ENCODE data around the gene GCDH.

Gene GCDH

DNA sequence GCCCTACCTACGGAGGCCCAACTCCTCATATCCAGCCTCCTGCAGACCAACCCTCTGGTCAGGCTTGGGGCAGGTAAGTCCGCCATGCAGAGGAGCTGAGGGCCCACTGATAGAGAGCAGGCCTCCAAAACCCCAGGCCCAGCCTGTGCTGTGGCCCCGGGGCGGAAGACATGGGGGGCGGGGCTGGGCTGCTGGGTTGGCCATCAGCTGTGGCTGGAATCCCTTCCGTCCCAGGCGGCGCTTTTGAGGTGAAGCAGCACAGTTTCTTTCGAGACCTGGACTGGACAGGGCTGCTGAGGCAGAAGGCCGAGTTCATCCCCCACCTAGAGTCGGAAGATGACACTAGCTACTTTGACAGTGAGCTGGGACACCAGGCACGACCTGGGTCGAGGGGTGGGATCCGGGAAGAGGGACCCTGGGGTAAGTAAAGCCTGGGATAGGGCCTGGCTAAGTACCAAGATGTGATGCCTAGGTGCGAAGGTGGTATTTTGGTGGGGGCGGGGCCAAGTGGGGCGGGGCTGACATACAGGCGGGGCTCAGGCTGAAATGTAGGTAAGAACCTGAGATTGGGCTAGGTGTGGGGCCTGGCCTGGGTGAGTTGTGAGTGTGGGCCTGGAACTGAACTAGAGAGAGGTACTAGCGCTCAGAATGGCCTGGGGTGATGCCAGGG lies 25.1 kb upstream of the GCDH start:
- TF ChIP-seq POLR2A (IDR thresholded peaks at IDR 0.05; ENCODE audit: low read length) (no peak), GATA1 (IDR thresholded peaks at IDR 0.05; ENCODE audit: low read depth, low read length) (no peak)
- no peak for DNase-seq

DNA sequence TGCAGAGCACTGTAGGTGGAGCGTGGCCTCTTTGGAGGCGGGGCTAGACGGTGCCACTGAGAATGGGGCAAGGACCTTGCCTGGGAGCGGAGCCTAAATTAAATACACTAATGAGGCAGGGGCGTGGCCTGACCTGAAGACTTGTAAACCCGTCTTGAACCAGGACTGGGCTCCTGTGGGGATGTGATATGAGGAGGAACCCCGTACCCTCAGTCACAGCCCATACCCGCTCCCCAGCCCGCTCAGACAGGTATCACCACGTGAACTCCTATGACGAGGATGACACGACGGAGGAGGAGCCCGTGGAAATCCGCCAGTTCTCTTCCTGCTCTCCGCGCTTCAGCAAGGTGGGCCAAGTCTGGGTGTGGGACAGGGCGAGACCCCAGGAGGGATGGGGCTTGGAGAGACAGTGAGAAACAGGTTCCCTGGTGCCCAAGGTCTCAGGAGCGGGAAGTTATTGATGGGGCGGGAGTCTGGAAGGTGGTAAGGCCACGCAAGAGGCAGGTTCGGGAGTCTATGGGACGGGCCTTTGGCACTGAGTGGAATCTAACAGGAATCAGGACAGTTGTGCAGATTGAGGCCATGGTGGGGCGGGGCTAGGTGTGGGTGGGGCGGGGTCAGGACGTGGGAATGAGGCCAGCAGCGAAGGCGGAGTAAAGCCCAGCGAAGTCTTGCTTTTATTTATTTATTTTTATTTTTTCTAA lies 24.4 kb upstream of the GCDH start:
- no peak for DNase-seq
- TF ChIP-seq POLR2A (IDR thresholded peaks at IDR 0.05; ENCODE audit: low read length), result no peak
- no peak for TF ChIP-seq GATA1 (IDR thresholded peaks at IDR 0.05; ENCODE audit: low read depth, low read length)

DNA sequence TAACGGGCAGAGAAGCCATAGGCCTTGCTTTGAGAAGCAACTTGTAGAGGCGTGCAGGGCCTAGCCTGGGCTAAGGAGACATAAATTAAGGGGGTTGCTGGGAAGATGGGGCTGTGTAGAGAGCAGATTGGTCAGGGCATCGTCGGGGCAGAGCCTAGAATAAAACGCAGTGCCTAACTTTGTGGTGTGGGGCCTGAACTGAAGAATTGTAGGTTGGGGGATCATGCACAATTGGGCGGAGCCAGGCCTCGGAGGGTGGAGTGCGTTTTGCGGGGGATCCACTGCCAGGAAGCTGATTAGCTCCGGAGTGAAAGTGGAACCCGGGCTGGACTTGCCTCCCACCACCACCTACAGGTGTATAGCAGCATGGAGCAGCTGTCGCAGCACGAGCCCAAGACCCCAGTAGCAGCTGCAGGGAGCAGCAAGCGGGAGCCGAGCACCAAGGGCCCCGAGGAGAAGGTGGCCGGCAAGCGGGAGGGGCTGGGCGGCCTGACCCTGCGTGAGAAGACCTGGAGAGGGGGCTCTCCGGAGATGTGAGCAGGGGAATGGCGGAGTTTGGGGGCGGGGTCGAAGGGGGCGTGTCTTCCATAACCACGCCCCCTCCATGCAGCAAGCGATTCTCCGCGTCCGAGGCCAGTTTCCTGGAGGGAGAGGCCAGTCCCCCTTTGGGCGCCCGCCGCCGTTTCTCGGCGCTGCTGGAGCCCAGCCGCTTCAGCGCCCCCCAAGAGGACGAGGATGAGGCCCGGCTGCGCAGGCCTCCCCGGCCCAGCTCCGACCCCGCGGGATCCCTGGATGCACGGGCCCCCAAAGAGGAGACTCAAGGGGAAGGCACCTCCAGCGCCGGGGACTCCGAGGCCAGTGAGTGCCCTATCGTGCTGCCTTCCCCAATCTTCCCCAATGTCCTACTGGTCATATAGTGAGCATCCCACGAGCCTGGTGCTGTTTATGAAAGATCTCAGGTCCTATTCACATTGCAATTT lies 23.6 kb upstream of the GCDH start:
- peak; percentile 82 to 86 for DNase-seq
- no peak for TF ChIP-seq GATA1 (IDR thresholded peaks at IDR 0.05; ENCODE audit: low read depth, low read length)
- TF ChIP-seq POLR2A (IDR thresholded peaks at IDR 0.05; ENCODE audit: low read length), result no peak

DNA sequence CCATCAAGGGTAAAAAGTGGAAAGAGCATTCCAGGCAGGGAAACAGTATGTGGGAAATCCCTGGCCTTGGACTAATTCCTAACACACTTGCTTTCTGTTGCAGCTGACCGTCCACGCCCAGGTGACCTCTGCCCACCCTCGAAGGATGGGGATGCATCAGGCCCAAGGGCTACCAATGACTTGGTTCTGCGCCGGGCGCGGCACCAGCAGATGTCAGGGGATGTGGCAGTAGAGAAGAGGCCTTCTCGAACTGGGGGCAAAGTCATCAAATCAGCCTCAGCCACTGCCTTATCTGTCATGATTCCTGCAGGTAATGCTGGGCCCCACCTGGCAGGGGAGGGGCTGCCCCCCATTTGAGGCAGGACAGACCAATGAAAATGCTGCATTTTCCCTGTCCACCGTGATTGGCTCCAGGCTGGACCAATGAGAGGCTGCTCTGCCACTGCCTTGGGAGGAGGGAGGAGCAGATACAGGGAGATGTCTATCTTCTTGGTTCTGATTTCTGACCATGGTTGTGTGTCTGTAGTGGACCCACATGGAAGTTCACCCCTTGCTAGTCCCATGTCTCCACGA lies 22.3 kb upstream of the GCDH start:
- peak; percentile 38 to 49 for DNase-seq
- TF ChIP-seq GATA1 (IDR thresholded peaks at IDR 0.05; ENCODE audit: low read depth, low read length) (no peak), POLR2A (IDR thresholded peaks at IDR 0.05; ENCODE audit: low read length) (no peak)

DNA sequence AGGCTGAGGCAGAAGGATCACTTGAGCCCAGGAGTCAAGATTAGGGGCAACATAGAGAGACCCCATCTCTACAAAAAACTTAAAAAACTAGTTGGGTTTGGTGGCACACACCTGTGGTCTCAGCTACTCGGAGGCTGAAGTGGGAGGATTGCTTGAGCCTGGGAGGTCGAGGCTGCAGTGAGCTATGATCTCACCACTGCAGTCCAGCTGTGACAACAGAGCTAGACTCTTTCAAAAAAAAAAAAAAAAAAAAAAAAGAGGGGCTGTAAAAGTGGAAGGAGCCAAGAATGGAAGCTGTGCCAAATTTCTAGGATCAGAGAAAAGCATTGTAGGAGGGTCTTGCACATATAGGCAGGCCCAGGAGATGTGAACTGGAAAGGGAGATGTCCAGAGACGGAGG lies 19.3 kb upstream of the GCDH start:
- DNase-seq, result no peak
- TF ChIP-seq POLR2A (IDR thresholded peaks at IDR 0.05; ENCODE audit: low read length), result no peak
- TF ChIP-seq GATA1 (IDR thresholded peaks at IDR 0.05; ENCODE audit: low read depth, low read length), result no peak

- peak; percentile 34 to 41 for DNase-seq
- no peak for TF ChIP-seq GATA1 (IDR thresholded peaks at IDR 0.05; ENCODE audit: low read depth, low read length)
- TF ChIP-seq POLR2A (IDR thresholded peaks at IDR 0.05; ENCODE audit: low read length), result no peak
These were observed 18.7 kb upstream of the GCDH start for GRCh38 chr19:12872255-12872654.

DNA sequence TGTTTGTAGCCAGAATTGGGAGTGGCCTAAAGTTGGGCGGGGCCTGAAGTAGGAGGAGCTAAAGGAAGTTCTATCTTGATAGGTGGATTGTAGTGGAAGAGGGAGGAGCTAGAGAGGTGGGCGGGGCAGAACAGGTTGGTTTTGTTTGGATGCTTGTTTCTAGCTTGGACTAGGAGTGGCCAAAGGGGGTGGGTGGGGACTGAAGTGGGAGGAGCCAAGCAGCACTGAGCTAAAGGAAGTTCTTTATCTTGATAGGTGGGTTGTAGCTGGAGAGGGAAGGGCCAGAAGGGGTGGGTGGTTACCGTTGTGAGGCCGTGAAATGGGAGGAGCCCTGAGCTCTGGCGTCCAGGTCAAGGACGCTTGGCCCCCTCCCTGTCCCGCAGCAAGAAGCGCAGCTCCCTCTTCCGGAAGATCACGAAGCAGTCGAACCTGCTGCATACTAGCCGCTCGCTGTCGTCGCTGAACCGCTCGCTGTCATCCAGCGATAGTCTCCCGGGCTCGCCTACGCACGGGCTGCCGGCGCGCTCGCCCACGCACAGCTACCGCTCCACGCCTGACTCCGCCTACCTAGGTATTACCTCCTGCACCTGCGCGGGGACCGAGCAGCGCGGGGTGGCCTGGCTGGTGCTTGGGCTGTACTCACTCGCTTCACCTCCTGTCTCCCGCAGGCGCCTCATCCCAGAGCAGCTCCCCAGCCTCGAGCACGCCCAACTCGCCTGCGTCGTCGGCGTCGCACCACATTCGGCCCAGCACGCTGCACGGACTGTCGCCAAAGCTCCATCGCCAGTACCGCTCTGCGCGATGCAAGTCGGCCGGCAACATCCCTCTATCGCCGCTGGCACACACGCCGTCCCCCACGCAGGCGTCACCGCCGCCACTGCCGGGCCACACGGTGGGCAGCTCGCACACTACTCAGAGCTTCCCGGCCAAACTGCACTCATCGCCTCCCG lies 17.7 kb upstream of the GCDH start:
- DNase-seq, result peak; percentile 89
- TF ChIP-seq POLR2A (IDR thresholded peaks at IDR 0.05; ENCODE audit: low read length) (no peak), GATA1 (IDR thresholded peaks at IDR 0.05; ENCODE audit: low read depth, low read length) (no peak)

DNA sequence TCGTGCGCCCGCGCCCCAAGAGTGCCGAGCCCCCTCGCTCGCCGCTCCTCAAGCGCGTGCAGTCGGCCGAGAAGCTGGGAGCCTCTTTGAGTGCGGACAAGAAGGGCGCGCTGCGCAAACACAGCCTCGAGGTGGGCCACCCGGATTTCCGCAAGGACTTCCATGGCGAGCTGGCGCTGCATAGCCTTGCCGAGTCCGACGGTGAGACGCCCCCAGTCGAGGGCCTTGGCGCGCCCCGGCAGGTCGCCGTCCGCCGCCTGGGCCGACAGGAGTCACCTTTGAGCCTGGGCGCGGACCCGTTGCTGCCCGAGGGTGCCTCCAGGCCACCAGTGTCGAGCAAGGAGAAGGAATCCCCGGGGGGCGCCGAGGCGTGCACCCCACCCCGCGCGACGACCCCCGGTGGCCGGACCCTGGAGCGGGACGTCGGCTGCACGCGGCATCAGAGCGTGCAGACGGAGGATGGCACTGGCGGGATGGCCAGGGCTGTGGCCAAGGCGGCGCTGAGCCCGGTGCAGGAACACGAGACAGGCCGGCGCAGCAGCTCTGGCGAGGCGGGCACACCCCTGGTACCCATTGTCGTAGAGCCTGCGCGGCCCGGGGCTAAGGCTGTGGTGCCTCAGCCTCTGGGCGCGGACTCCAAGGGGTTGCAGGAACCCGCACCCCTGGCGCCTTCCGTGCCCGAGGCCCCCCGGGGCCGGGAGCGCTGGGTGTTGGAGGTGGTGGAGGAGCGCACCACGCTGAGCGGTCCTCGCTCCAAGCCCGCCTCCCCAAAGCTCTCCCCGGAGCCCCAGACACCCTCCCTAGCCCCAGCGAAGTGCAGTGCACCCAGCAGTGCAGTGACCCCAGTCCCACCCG lies 16.8 kb upstream of the GCDH start:
- TF ChIP-seq POLR2A (IDR thresholded peaks at IDR 0.05; ENCODE audit: low read length) (no peak), GATA1 (IDR thresholded peaks at IDR 0.05; ENCODE audit: low read depth, low read length) (no peak)
- no peak for DNase-seq

- TF ChIP-seq POLR2A (IDR thresholded peaks at IDR 0.05; ENCODE audit: low read length) (no peak), GATA1 (IDR thresholded peaks at IDR 0.05; ENCODE audit: low read depth, low read length) (no peak)
- DNase-seq, result no peak
These were observed 15.9 kb upstream of the GCDH start for GRCh38 chr19:12875086-12875485.

DNA sequence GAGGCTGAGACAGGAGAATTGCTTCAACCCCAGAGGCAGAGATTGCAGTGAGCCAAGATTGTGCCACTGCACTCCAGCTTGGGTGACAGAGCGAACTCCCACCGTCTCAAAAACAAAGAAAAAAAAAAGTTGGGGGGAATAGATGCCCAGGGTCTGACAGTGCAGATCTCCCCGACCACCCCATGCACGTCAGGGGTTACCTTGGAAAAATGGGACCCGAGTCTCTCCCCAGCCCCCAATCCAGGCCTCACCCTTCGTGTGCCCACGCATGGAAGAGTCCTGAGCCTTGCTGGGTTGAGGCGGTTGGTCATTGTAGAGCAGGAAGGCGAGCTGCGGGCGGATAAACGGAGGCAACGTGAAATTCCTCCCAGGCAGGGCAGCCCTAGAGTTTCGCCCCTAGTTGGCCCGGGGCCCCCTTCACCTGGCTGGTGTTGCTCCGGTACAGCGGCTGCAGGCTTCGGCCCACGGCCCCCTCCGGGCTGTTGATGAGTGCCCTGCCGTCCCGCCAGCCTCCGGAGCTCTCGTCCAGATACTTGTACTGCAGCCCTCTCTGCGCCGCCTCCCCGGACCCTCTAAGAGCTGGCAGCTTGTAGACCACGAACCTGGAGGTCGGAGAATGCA lies 10.3 kb upstream of the GCDH start:
- peak; percentile 64 to 68 for DNase-seq

GRCh38 chr19:12881172-12881808 lies 9.7 kb upstream of the GCDH start, which contains the start of gene DNASE2:
Gene DNASE2, minus strand, starts transcription at chr19:12881449. Its CDS starts 74 bp downstream, at chr19:12881375.
- TF ChIP-seq GATA1 (IDR thresholded peaks at IDR 0.05; ENCODE audit: low read depth, low read length) (no peak), POLR2A (IDR thresholded peaks at IDR 0.05; ENCODE audit: low read length) (peak; percentile 91)
- DNase-seq, result peak; percentile 93 to 95

More for the DNA sequence above, 10.3 kb upstream of the GCDH start:
- TF ChIP-seq POLR2A (IDR thresholded peaks at IDR 0.05; ENCODE audit: low read length), result no peak
- TF ChIP-seq GATA1 (IDR thresholded peaks at IDR 0.05; ENCODE audit: low read depth, low read length), result no peak

Data from erythroblast (primary cell).